Thyroid gland (tissue), 4 donors: ENCODE measurements around the gene CIAO2B. TPM values are rescaled to one million over a fixed set of nuclear protein-coding genes. Genes with fewer than 3 reads are reported as not detected.

Experiments used
- DNase-seq, 2 donors: peaks; one replicate each; pipeline ENCODE4 v3.0.0-alpha.2; 2019
- H3K27ac ChIP-seq, 3 donors: fragments of 200-600 bp; sonication (generic); 1 replicate in 2 of 3; 2 replicates in 1 of 3; pipeline ENCODE4 v1.5.1; 2016 to 2019; ENCODE audit warnings: mild to moderate bottlenecking in 1 of 3, moderate library complexity in 1 of 3
- H3K27me3 ChIP-seq: fragments of 200-600 bp; sonication (generic); one replicate; pipeline ENCODE4 v1.5.1; 2019
- H3K36me3 ChIP-seq, 2 donors: fragments of 200-600 bp; sonication (generic); one replicate each; pipeline ENCODE4 v1.5.1; 2016 to 2019
- H3K4me1 ChIP-seq, 2 donors: fragments of 200-600 bp; sonication (generic); one replicate each; pipeline ENCODE4 v1.5.1; 2017 to 2019
- H3K4me3 ChIP-seq, 3 donors: fragments of 200-600 bp; sonication (generic); replicated peaks in 1 of 3; 1 replicate in 2 of 3; 2 replicates in 1 of 3; pipeline ENCODE4 v1.5.1; 2016; ENCODE audit warnings: mild to moderate bottlenecking in 1 of 3
- H3K9me3 ChIP-seq: fragments of 200-600 bp; sonication (generic); one replicate; pipeline ENCODE4 v1.5.1; 2017
- CTCF ChIP-seq, 6 experiments: fragments of 200-600 bp in 3 of 6; fragments of 450-650 bp in 3 of 6; sonication (generic) in 3 of 6; IDR thresholded peaks; one replicate each; pipeline ENCODE4 v1.5.1; 2016 to 2019; ENCODE audit warnings: antibody characterized with exemption in 6 of 6, mild to moderate bottlenecking in 2 of 6, inconsistent platforms in 1 of 6, moderate library complexity in 1 of 6
- POLR2A ChIP-seq, 2 donors: fragments of 450-650 bp; IDR thresholded peaks; one replicate each; pipeline ENCODE4 v1.6.1; 2017; ENCODE audit warnings: antibody characterized with exemption in 2 of 2, mild to moderate bottlenecking in 2 of 2, moderate library complexity in 1 of 2
- WGBS, 2 donors: methylation state at CpG; one replicate each; pipeline ENCODE4 v1.1.5; 2017; 5-methylcytosine and 5-hydroxymethylcytosine counted together
- intact Hi-C: fragments of 100-400 bp; cut with DNase I; formaldehyde crosslinking; loops from one replicate; pipeline ENCODE4 v1.15.1; 2023
- total RNA-seq, 4 donors: library from RNA; depleted of rRNA; stranded (reverse); fragments of >200 nt; gene quantifications; one replicate each; pipeline ENCODE4 v1.2.3, GENCODE V29; 2016

Gene CIAO2B
- total RNA-seq, 4 donors from 2014 or later = 29.4 to 113 (median 48.3) TPM

- H3K36me3 ChIP-seq = no peaks in the 10 kb centered on the region
- intact Hi-C loops = no loop called here
- peak overlapping the region; percentile 29 to 91 (median 82) for H3K27ac ChIP-seq
- no peaks in the 10 kb centered on the region for H3K9me3 ChIP-seq
- WGBS, 2 donors = 37 to 72% methylated on average over 3 to 4 of the region's 5 CpGs
- H3K27me3 ChIP-seq = no peaks in the 10 kb centered on the region
- H3K4me1 ChIP-seq = peaks cover 31 to 65% of the 10 kb centered on the region in 2 donors
- TF ChIP-seq CTCF (IDR thresholded peaks at IDR 0.05) (no peak), POLR2A (IDR thresholded peaks at IDR 0.05) (no peak)
- H3K4me3 ChIP-seq = peak overlapping the region in 1 of 3 donors; percentile 25
- peak; percentile 56 to 58 for DNase-seq
These were observed 7.8 kb downstream of the CIAO2B start for GRCh38 chr16:66926171-66926947.

DNA sequence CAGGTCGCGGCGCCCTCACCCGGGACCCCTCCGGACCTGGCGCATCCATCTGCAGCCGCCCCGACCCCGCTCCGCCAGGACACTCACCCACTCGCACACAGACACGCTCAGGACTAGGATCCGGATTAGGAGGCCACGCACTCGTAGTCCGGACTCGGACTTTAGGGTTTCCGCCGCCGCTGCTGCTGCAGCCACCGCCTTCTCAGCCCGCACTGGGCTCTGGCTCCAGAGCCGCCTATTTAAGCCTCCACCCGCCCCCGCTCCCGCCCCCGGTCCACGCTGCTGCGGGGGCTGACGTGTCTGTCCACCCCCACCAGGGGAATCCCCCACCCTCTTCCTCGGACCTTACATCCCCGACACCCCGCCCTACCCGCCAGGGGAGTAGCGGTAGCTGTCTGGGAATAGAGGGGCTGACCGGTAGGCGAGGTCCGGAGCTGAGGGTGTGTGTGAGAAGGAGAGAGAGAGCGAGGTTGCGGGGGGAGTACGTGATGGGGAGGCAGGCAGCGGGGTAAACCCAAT lies 8.8 kb downstream of the CIAO2B start, which contains the start of gene RRAD:
Gene RRAD (minus strand): TSS at position 214 of the 519 bp plus-strand sequence. CDS start 356 bp downstream, outside the sequence.
- H3K4me3 ChIP-seq = peak within 1 kb of the TSS in 1 of 3 donors; percentile 25
- no peaks in the 10 kb centered on the region for H3K36me3 ChIP-seq
- H3K9me3 ChIP-seq = no peaks in the 10 kb centered on the region
- WGBS, 2 donors = 44 to 68% methylated on average over 10 to 16 of the region's 42 CpGs
- H3K4me1 ChIP-seq = peaks cover 31 to 74% of the 10 kb centered on the region in 2 donors
- intact Hi-C loops = no loop called here
- TF ChIP-seq POLR2A (IDR thresholded peaks at IDR 0.05) = no peak
- TF ChIP-seq CTCF (IDR thresholded peaks at IDR 0.05) = no peak
- peak in 1 of 2 donors; percentile 39 for DNase-seq
- H3K27ac ChIP-seq = peak within 1 kb of the TSS; percentile 82 to 91 (median 88)
- no peaks in the 10 kb centered on the region for H3K27me3 ChIP-seq

DNA sequence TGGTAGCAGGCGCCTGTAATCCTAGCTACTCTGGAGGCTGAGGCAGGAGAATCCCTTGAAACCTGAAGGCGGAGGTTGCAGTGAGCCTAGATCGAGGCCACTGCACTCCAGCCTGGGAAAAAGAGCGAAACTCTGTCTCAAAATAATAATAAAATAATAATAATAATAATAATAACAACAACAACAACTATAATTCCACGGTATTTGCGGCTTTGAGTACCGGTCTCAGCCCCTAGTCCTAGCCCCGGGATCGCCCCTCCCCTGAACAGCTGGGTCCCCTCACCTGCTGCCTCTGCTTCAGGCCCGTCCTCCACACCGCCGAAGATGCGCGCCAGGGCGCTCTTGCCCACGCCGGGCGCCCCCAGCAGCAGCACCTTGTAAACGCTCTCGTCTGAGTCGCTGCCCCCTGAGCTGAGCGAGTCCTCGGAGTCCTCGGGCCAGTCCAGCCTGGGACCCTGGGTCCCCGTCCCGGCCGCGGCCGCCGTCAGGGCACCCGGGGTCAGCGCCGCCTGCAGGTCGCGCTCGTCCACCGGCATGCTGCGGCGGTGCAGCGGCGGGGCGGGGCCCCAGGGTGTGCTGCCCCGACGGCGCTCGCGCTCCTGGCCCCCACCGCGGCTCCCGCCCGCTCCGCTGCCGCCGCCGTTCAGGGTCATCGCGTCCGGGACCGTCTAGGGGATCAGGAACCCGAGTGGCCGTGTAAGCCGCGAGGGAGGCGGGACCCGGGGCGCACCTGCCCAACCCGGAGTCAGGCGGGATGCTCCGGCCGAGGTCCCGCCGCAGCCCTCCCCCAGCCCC lies 9.5 kb downstream of the CIAO2B start:
- intact Hi-C loops = no loop called here
- DNase-seq = peak; percentile 45 to 51
- Histone ChIP-seq H3K9me3 (no peaks in the 10 kb centered on the region), H3K4me3 (peak overlapping the region in 1 of 3 donors; percentile 25), H3K27me3 (no peaks in the 10 kb centered on the region), H3K36me3 (no peaks in the 10 kb centered on the region), H3K4me1 (peaks cover 37 to 81% of the 10 kb centered on the region in 2 donors), H3K27ac (peak overlapping the region; percentile 82 to 91 (median 88))
- TF ChIP-seq POLR2A (IDR thresholded peaks at IDR 0.05) (no peak), CTCF (IDR thresholded peaks at IDR 0.05) (peak in 3 of 6 experiments; percentile 17 to 51 (median 42))
- WGBS, 2 donors = 40 to 48% methylated on average over 19 to 21 of the region's 72 CpGs

GRCh38 chr16:66923866-66924265 lies 10.3 kb downstream of the CIAO2B start:
- WGBS, 2 donors = 39 to 49% methylated on average over 3 of the region's 3 CpGs
- TF ChIP-seq POLR2A (IDR thresholded peaks at IDR 0.05) = no peak
- TF ChIP-seq CTCF (IDR thresholded peaks at IDR 0.05) = no peak
- H3K4me3 ChIP-seq = peak overlapping the region in 1 of 3 donors; percentile 25
- peaks cover 46 to 90% of the 10 kb centered on the region in 2 donors for H3K4me1 ChIP-seq
- H3K27me3 ChIP-seq = no peaks in the 10 kb centered on the region
- H3K9me3 ChIP-seq = no peaks in the 10 kb centered on the region
- no peaks in the 10 kb centered on the region for H3K36me3 ChIP-seq
- intact Hi-C loops = no loop called here
- H3K27ac ChIP-seq = peak overlapping the region; percentile 47 to 91 (median 88)
- peak; percentile 67 to 77 for DNase-seq
